Measurements from ENCODE around the gene HERC3. TPM values are rescaled to one million over a fixed set of nuclear protein-coding genes. Genes with fewer than 3 reads are reported as not detected.

The HERC3 gene
- total and polyA plus RNA-seq, 2 of the 13 experiments (the other 11 are each of a cell fraction or from before 2014, with no cell fraction given): 3.8 to 6.2 TPM

DNA sequence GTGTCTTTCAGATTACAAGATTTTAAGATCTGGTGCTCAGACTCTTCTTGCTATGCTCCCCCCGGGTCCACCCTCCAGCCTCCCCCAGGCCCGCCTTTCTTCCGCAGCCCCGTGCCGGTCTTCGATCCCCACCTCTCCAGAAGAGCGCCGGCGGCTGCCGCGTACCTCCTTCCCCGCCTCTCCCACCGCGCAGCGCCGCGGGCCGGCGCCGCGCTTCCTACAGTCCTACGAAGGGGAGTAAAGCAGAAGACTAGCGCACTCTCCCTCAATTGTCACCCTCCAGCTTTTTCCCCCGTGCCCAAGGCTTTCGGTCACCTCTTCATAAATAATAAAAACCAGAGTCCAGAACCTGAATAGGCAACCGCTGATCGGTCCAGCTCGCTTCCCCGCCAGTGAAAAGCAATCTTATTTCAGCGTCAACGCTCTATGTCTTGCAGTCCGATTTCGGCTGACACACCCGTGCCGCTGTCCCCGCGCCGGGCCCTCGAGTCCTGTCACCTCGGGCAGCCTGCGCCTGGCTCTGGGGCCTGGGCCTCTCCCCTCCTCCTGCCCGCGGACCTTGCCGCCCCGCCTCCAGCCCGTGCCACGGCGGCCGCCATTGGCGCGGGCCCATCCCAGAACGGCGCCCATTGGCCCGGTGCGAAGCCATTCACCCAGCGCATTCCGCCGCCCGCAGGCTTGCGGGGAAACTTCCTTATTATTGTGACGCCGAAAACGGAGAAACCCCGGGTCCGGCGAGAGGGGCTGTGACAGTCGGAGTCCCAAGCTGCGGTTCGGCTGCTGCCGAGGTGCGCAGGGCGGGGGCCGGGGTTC is at the start of gene HERC3 (continued):
- TF ChIP-seq ZFP91 (CRISPR knock-in tag; IDR thresholded peaks at IDR 0.05; ENCODE audit: borderline replicate concordance) (no peak; the same call in 1 of the 2 replicates), ZNF3 (CRISPR knock-in tag; IDR thresholded peaks at IDR 0.05) (no peak), MED8 (CRISPR knock-in tag; IDR thresholded peaks at IDR 0.05; ENCODE audit: insufficient replicate concordance) (no peak), ZSCAN12 (CRISPR knock-in tag; IDR thresholded peaks at IDR 0.05) (no peak), PBX2 (CRISPR knock-in tag; IDR thresholded peaks at IDR 0.05) (peak; percentile 91), ZNF644 (CRISPR knock-in tag; IDR thresholded peaks at IDR 0.05; ENCODE audit: low read depth) (no peak), PAX8 (CRISPR knock-in tag; IDR thresholded peaks at IDR 0.05; ENCODE audit: borderline replicate concordance) (peak; percentile 95; the same call in 1 of the 2 replicates), ZNF34 (CRISPR knock-in tag; IDR thresholded peaks at IDR 0.05; ENCODE audit: borderline replicate concordance) (no peak), HOXA5 (CRISPR knock-in tag; IDR thresholded peaks at IDR 0.05) (no peak)
- TF ChIP-seq, protein P1, sequence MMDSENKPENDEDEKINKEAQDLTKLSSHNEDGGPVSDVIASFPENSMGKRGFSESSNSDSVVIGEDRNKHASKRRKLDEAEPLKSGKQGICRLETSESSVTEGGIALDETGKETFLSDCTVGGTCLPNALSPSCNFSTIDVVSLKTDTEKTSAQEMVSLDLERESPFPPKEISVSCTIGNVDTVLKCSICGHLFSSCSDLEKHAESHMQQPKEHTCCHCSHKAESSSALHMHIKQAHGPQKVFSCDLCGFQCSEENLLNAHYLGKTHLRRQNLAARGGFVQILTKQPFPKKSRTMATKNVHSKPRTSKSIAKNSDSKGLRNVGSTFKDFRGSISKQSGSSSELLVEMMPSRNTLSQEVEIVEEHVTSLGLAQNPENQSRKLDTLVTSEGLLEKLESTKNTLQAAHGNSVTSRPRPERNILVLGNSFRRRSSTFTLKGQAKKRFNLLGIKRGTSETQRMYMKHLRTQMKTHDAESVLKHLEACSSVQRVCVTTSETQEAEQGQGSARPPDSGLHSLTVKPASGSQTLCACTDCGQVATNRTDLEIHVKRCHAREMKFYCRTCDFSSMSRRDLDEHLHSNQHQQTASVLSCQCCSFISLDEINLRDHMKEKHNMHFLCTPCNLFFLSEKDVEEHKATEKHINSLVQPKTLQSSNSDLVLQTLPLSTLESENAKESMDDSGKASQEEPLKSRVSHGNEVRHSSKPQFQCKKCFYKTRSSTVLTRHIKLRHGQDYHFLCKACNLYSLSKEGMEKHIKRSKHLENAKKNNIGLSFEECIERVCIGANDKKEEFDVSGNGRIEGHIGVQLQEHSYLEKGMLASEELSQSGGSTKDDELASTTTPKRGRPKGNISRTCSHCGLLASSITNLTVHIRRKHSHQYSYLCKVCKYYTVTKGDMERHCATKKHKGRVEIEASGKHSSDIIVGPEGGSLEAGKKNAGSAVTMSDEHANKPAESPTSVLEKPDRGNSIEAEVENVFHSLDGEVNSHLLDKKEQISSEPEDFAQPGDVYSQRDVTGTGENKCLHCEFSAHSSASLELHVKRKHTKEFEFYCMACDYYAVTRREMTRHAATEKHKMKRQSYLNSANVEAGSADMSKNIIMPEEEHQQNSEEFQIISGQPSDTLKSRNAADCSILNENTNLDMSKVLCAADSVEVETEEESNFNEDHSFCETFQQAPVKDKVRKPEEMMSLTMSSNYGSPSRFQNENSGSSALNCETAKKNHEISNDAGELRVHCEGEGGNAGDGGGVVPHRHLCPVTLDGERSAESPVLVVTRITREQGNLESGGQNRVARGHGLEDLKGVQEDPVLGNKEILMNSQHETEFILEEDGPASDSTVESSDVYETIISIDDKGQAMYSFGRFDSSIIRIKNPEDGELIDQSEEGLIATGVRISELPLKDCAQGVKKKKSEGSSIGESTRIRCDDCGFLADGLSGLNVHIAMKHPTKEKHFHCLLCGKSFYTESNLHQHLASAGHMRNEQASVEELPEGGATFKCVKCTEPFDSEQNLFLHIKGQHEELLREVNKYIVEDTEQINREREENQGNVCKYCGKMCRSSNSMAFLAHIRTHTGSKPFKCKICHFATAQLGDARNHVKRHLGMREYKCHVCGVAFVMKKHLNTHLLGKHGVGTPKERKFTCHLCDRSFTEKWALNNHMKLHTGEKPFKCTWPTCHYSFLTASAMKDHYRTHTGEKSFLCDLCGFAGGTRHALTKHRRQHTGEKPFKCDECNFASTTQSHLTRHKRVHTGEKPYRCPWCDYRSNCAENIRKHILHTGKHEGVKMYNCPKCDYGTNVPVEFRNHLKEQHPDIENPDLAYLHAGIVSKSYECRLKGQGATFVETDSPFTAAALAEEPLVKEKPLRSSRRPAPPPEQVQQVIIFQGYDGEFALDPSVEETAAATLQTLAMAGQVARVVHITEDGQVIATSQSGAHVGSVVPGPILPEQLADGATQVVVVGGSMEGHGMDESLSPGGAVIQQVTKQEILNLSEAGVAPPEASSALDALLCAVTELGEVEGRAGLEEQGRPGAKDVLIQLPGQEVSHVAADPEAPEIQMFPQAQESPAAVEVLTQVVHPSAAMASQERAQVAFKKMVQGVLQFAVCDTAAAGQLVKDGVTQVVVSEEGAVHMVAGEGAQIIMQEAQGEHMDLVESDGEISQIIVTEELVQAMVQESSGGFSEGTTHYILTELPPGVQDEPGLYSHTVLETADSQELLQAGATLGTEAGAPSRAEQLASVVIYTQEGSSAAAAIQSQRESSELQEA (CRISPR knock-in tag; IDR thresholded peaks at IDR 0.05; ENCODE audit: not compliant biosample characterization): peak; percentile 35
- TF ChIP-seq, protein P2, sequence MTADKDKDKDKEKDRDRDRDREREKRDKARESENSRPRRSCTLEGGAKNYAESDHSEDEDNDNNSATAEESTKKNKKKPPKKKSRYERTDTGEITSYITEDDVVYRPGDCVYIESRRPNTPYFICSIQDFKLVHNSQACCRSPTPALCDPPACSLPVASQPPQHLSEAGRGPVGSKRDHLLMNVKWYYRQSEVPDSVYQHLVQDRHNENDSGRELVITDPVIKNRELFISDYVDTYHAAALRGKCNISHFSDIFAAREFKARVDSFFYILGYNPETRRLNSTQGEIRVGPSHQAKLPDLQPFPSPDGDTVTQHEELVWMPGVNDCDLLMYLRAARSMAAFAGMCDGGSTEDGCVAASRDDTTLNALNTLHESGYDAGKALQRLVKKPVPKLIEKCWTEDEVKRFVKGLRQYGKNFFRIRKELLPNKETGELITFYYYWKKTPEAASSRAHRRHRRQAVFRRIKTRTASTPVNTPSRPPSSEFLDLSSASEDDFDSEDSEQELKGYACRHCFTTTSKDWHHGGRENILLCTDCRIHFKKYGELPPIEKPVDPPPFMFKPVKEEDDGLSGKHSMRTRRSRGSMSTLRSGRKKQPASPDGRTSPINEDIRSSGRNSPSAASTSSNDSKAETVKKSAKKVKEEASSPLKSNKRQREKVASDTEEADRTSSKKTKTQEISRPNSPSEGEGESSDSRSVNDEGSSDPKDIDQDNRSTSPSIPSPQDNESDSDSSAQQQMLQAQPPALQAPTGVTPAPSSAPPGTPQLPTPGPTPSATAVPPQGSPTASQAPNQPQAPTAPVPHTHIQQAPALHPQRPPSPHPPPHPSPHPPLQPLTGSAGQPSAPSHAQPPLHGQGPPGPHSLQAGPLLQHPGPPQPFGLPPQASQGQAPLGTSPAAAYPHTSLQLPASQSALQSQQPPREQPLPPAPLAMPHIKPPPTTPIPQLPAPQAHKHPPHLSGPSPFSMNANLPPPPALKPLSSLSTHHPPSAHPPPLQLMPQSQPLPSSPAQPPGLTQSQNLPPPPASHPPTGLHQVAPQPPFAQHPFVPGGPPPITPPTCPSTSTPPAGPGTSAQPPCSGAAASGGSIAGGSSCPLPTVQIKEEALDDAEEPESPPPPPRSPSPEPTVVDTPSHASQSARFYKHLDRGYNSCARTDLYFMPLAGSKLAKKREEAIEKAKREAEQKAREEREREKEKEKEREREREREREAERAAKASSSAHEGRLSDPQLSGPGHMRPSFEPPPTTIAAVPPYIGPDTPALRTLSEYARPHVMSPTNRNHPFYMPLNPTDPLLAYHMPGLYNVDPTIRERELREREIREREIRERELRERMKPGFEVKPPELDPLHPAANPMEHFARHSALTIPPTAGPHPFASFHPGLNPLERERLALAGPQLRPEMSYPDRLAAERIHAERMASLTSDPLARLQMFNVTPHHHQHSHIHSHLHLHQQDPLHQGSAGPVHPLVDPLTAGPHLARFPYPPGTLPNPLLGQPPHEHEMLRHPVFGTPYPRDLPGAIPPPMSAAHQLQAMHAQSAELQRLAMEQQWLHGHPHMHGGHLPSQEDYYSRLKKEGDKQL (CRISPR knock-in tag; IDR thresholded peaks at IDR 0.05; ENCODE audit: low read depth): 0 out of 2 replicates have a peak, but pooled peaks have one; percentile 17
